Activated CD8-positive, alpha-beta T cell treated with anti-CD3 and anti-CD28 coated beads for 36 hours (primary cell): ENCODE measurements around the gene FHAD1. TPM values are rescaled to one million over a fixed set of nuclear protein-coding genes. Genes with fewer than 3 reads are reported as not detected.

Experiments used
- ATAC-seq: fragments of 200-7000 bp; cut with Tn5 transposase; one replicate; pipeline ENCODE4 v1.10.0; 2021; ENCODE audit warnings: mild to moderate bottlenecking, moderate library complexity
- CTCF ChIA-PET: fragments of 350-600 bp; sonication (Branson Sonifier 250); formaldehyde crosslinking; loops from one replicate; lab custom pipeline; 2021; ENCODE audit warnings: antibody characterized with exemption; lab: Charles Lee
- POLR2A ChIA-PET: fragments of 350-600 bp; sonication (Branson Sonifier 250); formaldehyde crosslinking; loops from one replicate; lab custom pipeline; 2021; ENCODE audit warnings: antibody characterized with exemption; lab: Charles Lee
- DNase-seq: peaks from one replicate; pipeline ENCODE4 v3.0.0-alpha.2; 2020
- H3K27ac Mint-ChIP-seq: one replicate; pipeline ENCODE4 v1.8.0; 2021; ENCODE audit warnings: mild to moderate bottlenecking, mixed read lengths
- H3K27me3 Mint-ChIP-seq: one replicate; pipeline ENCODE4 v1.8.0; 2021; ENCODE audit warnings: mixed read lengths
- H3K36me3 Mint-ChIP-seq: one replicate; pipeline ENCODE4 v1.8.0; 2021; ENCODE audit warnings: low read depth, mixed read lengths
- H3K4me1 Mint-ChIP-seq: one replicate; pipeline ENCODE4 v1.8.0; 2021; ENCODE audit warnings: low read depth, mixed read lengths
- H3K4me3 Mint-ChIP-seq: one replicate; pipeline ENCODE4 v1.8.0; 2021; ENCODE audit warnings: mild to moderate bottlenecking, moderate library complexity, mixed read lengths
- H3K9me3 Mint-ChIP-seq: one replicate; pipeline ENCODE4 v1.8.0; 2021; ENCODE audit warnings: mixed read lengths
- CTCF ChIP-seq: fragments of 200-600 bp; IDR thresholded peaks from one replicate; pipeline ENCODE4 v1.8.0; 2022; ENCODE audit warnings: antibody characterized with exemption, mild to moderate bottlenecking
- intact Hi-C: fragments of 100-400 bp; cut with micrococcal nuclease; formaldehyde crosslinking; loops from one replicate; pipeline ENCODE4 v1.10.0; 2022
- total RNA-seq, 2 experiments: library from RNA; stranded (reverse); gene quantifications; one replicate each; pipeline ENCODE4 v1.2.3, GENCODE V29; 2021

Gene FHAD1
- total RNA-seq, 2 experiments from 2014 or later: 0.07 to 0.16 TPM

- no peak for ATAC-seq
- Mint-ChIP-seq H3K9me3 (peaks cover 2% of the 10 kb centered on the region), H3K27ac (no peak overlapping the region), H3K4me1 (peaks cover 51% of the 10 kb centered on the region), H3K4me3 (no peak overlapping the region), H3K36me3 (no peaks in the 10 kb centered on the region), H3K27me3 (peaks cover 17% of the 10 kb centered on the region)
- ChIA-PET POLR2A (no interaction called here), CTCF (no interaction called here)
- intact Hi-C loops: no loop called here
- no peak for DNase-seq
- no peak for TF ChIP-seq CTCF
Observed at GRCh38 chr1:15348648-15349047, 101.6 kb downstream of the FHAD1 start.

- no peak overlapping the region for H3K27ac Mint-ChIP-seq
- peaks cover 13% of the 10 kb centered on the region for H3K27me3 Mint-ChIP-seq
- no peak overlapping the region for H3K4me3 Mint-ChIP-seq
- no peak for TF ChIP-seq CTCF
- peaks cover 2% of the 10 kb centered on the region for H3K9me3 Mint-ChIP-seq
- intact Hi-C loops: no loop called here
- no peaks in the 10 kb centered on the region for H3K36me3 Mint-ChIP-seq
- CTCF ChIA-PET: no interaction called here
- H3K4me1 Mint-ChIP-seq: peaks cover 54% of the 10 kb centered on the region
- no peak for DNase-seq
- POLR2A ChIA-PET: no interaction called here
- no peak for ATAC-seq
Observed at GRCh38 chr1:15349133-15349532, 102.1 kb downstream of the FHAD1 start.

- Mint-ChIP-seq H3K36me3 (no peaks in the 10 kb centered on the region), H3K4me1 (peaks cover 56% of the 10 kb centered on the region), H3K4me3 (no peak overlapping the region), H3K9me3 (peaks cover 2% of the 10 kb centered on the region), H3K27ac (no peak overlapping the region), H3K27me3 (peaks cover 8% of the 10 kb centered on the region)
- CTCF ChIA-PET: interaction anchor here (1.7 kb wide), 1 partner anchor 26 kb away, joined by 5 read pairs; no protein-coding TSS in a partner anchor
- intact Hi-C loops: no loop called here
- no peak for ATAC-seq
- DNase-seq: no peak
- POLR2A ChIA-PET: no interaction called here
- TF ChIP-seq CTCF: no peak
Observed at GRCh38 chr1:15350151-15350550, 103.1 kb downstream of the FHAD1 start.

DNA sequence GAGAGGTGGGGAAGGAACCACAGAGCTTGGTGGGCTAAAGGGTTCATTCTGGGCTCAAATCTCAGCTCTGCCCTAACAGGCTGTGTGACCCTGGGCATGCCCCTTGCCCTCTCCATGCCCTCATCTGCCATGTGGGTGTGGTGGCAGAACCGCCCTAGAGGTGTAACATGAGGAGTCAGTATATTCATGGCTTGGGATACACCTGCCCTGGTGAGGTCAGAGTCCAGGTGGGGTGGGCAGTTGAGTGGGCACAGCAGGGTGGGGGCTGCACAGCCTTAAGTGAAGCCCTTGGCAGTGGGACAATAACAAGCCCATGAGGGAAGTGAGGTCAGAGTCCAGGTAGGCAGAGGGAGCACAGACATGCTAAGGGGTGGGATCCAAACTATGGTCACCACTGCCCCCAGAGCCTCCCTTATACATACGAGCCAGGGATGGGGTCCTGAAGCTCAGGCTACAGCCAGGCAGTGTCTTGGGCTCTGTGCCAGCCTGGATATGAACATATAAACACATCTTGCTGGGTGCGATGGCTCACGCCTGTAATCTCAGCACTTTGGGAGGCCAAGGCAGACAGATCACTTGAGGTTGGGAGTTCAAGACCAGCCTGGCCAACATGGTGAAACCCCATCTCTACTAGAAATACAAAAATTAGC, 103.7 kb downstream of the FHAD1 start:
- POLR2A ChIA-PET: no interaction called here
- TF ChIP-seq CTCF: no peak
- intact Hi-C loops: no loop called here
- DNase-seq: no peak
- H3K36me3 Mint-ChIP-seq: no peaks in the 10 kb centered on the region
- peaks cover 2% of the 10 kb centered on the region for H3K9me3 Mint-ChIP-seq
- H3K4me1 Mint-ChIP-seq: peaks cover 50% of the 10 kb centered on the region
- CTCF ChIA-PET: interaction anchor here (1.7 kb wide), 1 partner anchor 27 kb away, joined by 5 read pairs; no protein-coding TSS in a partner anchor
- H3K27me3 Mint-ChIP-seq: peaks cover 3% of the 10 kb centered on the region
- no peak overlapping the region for H3K4me3 Mint-ChIP-seq
- no peak for ATAC-seq
- no peak overlapping the region for H3K27ac Mint-ChIP-seq

DNA sequence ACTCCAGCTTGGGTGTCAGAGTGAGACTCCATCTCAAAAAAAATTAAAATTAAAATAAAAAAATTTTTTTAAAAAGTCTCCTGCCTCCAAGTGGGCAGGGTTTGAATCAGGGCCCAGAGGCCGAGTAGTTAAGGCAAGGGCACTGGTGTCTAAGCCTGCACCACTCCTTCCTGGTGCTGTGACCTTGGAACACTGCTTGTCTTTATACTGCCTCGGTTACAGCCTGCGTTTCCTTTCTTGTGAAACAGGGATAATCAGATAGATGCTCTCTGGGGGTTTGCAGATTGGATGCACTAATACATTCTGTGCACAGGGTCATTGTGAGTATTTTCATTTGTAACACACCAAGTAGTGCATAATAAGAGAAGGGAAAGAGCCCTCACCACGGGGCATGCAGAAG, 104.3 kb downstream of the FHAD1 start:
- no peak for DNase-seq
- TF ChIP-seq CTCF: no peak
- POLR2A ChIA-PET: interaction anchor here (1.0 to 1.1 kb wide), 2 partner anchors 23 to 100 kb away, joined by 3 read pairs; no protein-coding TSS in a partner anchor
- intact Hi-C loops: no loop called here
- H3K4me3 Mint-ChIP-seq: no peak overlapping the region
- H3K27me3 Mint-ChIP-seq: peaks cover 2% of the 10 kb centered on the region
- H3K9me3 Mint-ChIP-seq: peaks cover 2% of the 10 kb centered on the region
- H3K27ac Mint-ChIP-seq: no peak overlapping the region
- H3K36me3 Mint-ChIP-seq: no peaks in the 10 kb centered on the region
- CTCF ChIA-PET: interaction anchor here (1.7 kb wide), 1 partner anchor 28 kb away, joined by 5 read pairs; no protein-coding TSS in a partner anchor
- no peak for ATAC-seq
- H3K4me1 Mint-ChIP-seq: peaks cover 49% of the 10 kb centered on the region
